SW 1271 (cell line): ENCODE data around the gene CEP170B.
"Not testable (repeated sequence)": the region's sequence is repeated elsewhere in the genome, so short reads cannot be mapped to it uniquely, and the experiment has no call there.

ENCODE experiments used
- DNase-seq, 2 experiments: peaks; one replicate each; lab custom pipeline; 2025; lab: John Stamatoyannopoulos, UW

Gene CEP170B

DNA sequence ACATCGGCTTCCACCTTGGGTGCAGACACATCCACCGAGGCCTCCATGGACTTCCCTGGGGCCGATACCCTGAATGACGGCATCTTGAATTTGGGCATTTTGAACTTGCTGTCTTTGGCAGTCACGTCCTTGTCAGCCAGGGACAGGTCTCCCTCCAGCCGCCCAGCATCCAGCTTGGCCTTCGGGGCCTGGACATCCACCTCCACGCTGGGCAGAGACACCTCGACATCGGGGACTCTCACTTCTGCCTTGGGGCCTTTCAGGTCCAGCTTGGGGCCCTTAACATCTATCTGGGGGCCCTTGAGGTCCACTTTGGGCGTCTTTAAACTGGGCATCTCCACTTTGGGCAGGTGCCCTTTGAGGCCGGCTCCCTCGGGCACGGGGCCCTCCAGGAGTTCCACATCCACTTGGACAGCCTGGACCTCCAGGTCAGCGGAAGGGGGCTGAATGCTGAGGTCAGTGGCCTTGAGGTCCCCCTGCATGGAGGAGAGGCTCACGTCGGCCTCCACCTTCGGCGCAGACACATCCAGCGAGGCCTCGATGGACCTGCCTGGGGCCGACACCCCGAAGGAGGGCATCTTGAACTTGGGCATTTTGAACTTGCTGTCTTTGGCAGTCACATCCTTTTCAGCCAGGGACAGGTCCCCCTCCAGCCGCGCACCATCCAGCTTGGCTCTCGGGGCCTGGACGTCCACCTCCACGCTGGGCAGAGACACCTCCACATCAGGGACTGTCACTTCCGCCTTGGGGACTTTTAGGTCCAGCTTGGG lies 79.6 kb downstream of the CEP170B start:
- not testable (repeated sequence) for DNase-seq

GRCh38 chr14:104945266-104945665 lies 80.2 kb downstream of the CEP170B start:
- DNase-seq, result not testable (repeated sequence)
